GM12878 (cell line): ENCODE results near the gene CES3.

Source experiments
- CBX5 ChIP-seq: sonication (generic); IDR thresholded peaks from 2 replicates; pipeline ENCODE4 v1.6.1; 2016; ENCODE audit warnings: low read depth, moderate library complexity, mild to moderate bottlenecking, inconsistent platforms
- CTCF ChIP-seq, 3 experiments: IDR thresholded peaks in 2 of 3; conservative IDR thresholded peaks in 1 of 3; 2 replicates each; pipeline ENCODE4 v1.5.1; 2011; ENCODE audit warnings: low read depth in 3 of 3, low read length in 3 of 3, mild to moderate bottlenecking in 3 of 3, control low read depth in 2 of 3, moderate library complexity in 2 of 3, inconsistent platforms in 1 of 3, mixed read lengths in 1 of 3; ENCODE audit not compliant: control insufficient read depth in 2 of 3, insufficient read depth in 1 of 3; ENCODE audit errors: extremely low read depth in 1 of 3
- EP300 ChIP-seq, 2 experiments: fragments of 150-350 bp in 1 of 2; IDR thresholded peaks; 2 replicates each; pipeline ENCODE4 v1.6.1; 2011 to 2012; ENCODE audit warnings: low read depth in 2 of 2, low read length in 2 of 2, borderline replicate concordance in 1 of 2, improper control_type of control experiment in 1 of 2, inconsistent platforms in 1 of 2; ENCODE audit not compliant: control insufficient read depth in 1 of 2
- FOS ChIP-seq: IDR thresholded peaks from 3 replicates; pipeline ENCODE4 v1.6.1; 2011; ENCODE audit warnings: borderline replicate concordance; ENCODE audit not compliant: insufficient read length; ENCODE audit errors: extremely low read depth
- FOXK2 ChIP-seq: fragments of 450-650 bp; IDR thresholded peaks from 2 replicates; pipeline ENCODE4 v1.6.1; 2017; ENCODE audit warnings: mild to moderate bottlenecking, moderate library complexity
- GABPA ChIP-seq: IDR thresholded peaks from 2 replicates; pipeline ENCODE4 v1.6.1; 2014; ENCODE audit warnings: antibody characterized with exemption, low read depth, mild to moderate bottlenecking, inconsistent platforms
- RAD21 ChIP-seq: IDR thresholded peaks from 2 replicates; pipeline ENCODE4 v1.6.1; 2011; ENCODE audit warnings: mild to moderate bottlenecking, low read depth, low read length, moderate library complexity; ENCODE audit not compliant: insufficient read depth
- SMAD5 ChIP-seq: IDR thresholded peaks from 2 replicates; pipeline ENCODE4 v1.6.1; 2016; ENCODE audit warnings: antibody characterized with exemption, low read depth
- SP1 ChIP-seq: IDR thresholded peaks from one replicate; pipeline ENCODE4 v1.6.1; 2011; ENCODE audit warnings: low read depth, low read length
- SUZ12 ChIP-seq: fragments of 200-600 bp; sonication (generic); IDR thresholded peaks from one replicate; pipeline ENCODE4 v1.6.1; 2018; ENCODE audit warnings: antibody characterized with exemption, mild to moderate bottlenecking; ENCODE audit not compliant: unreplicated experiment
- TBL1XR1 ChIP-seq: IDR thresholded peaks from 2 replicates; pipeline ENCODE4 v1.6.1; 2012; ENCODE audit warnings: low read depth, low read length, improper control_type of control experiment
- ZBTB11 ChIP-seq: fragments of 450-650 bp; formaldehyde crosslinking; IDR thresholded peaks from 2 replicates; pipeline ENCODE4 v1.5.0; 2022; ENCODE audit warnings: mild to moderate bottlenecking, missing genetic modification characterization

GRCh38 chr16:66996983-66997358 is 35.9 kb downstream of the CES3 start:
- TF ChIP-seq SP1 (no peak), CBX5 (no peak), FOS (no peak), ZBTB11 (CRISPR knock-in tag) (no peak), CTCF (IDR thresholded peaks at IDR 0.05 in 2 of 3, conservative IDR thresholded peaks at IDR 0.05 in 1 of 3; ENCODE audit: control insufficient read depth in 2 of 3, extremely low read depth in 1 of 3, insufficient read depth in 1 of 3, low read depth in 3 of 3, low read length in 3 of 3) (no peak), RAD21 (no peak), TBL1XR1 (no peak), FOXK2 (no peak), SUZ12 (no peak), SMAD5 (no peak), EP300 (IDR thresholded peaks at IDR 0.05; ENCODE audit: borderline replicate concordance in 1 of 2, control insufficient read depth in 1 of 2, low read depth in 2 of 2, low read length in 2 of 2) (no peak), GABPA (no peak)
